Suprapubic skin (tissue), 4 donors: Measurements from ENCODE around the gene FAM151B. TPM values are rescaled to one million over a fixed set of nuclear protein-coding genes. Genes with fewer than 3 reads are reported as not detected.

Source experiments
- DNase-seq, 2 donors: peaks; one replicate each; pipeline ENCODE4 v3.0.0-alpha.2; 2019; ENCODE audit warnings: low spot score in 2 of 2
- H3K27ac ChIP-seq: fragments of 200-600 bp; sonication (generic); one replicate; pipeline ENCODE4 v1.5.1; 2019
- H3K27me3 ChIP-seq: fragments of 200-600 bp; sonication (generic); one replicate; pipeline ENCODE4 v1.5.1; 2019
- H3K36me3 ChIP-seq: fragments of 200-600 bp; sonication (generic); one replicate; pipeline ENCODE4 v1.5.1; 2019
- H3K4me1 ChIP-seq: fragments of 200-600 bp; sonication (generic); one replicate; pipeline ENCODE4 v1.5.1; 2019
- H3K4me3 ChIP-seq: fragments of 200-600 bp; sonication (generic); one replicate; pipeline ENCODE4 v1.5.1; 2019; ENCODE audit warnings: mild to moderate bottlenecking
- H3K9me3 ChIP-seq: fragments of 200-600 bp; sonication (generic); one replicate; pipeline ENCODE4 v1.5.1; 2019
- CTCF ChIP-seq, 2 donors: fragments of 200-600 bp in 1 of 2; fragments of 450-650 bp in 1 of 2; sonication (generic) in 1 of 2; IDR thresholded peaks; one replicate each; pipeline ENCODE4 v1.5.1; 2016 to 2019; ENCODE audit warnings: antibody characterized with exemption in 2 of 2, mild to moderate bottlenecking in 1 of 2, moderate library complexity in 1 of 2
- EP300 ChIP-seq: sonication (generic); formaldehyde crosslinking; IDR thresholded peaks from one replicate; pipeline ENCODE4 v1.6.1; 2017; ENCODE audit warnings: antibody characterized with exemption
- POLR2A ChIP-seq, 2 donors: fragments of 450-650 bp; IDR thresholded peaks; one replicate each; pipeline ENCODE4 v1.6.1; 2017; ENCODE audit warnings: antibody characterized with exemption in 2 of 2, mild to moderate bottlenecking in 2 of 2, moderate library complexity in 2 of 2
- POLR2AphosphoS5 ChIP-seq, 3 donors: sonication (generic); formaldehyde crosslinking; IDR thresholded peaks; one replicate each; pipeline ENCODE4 v1.6.1; 2017; ENCODE audit warnings: antibody characterized with exemption in 3 of 3
- WGBS: methylation state at CpG from one replicate; pipeline ENCODE4 v1.1.5; 2018; 5-methylcytosine and 5-hydroxymethylcytosine counted together
- total RNA-seq, 4 donors: library from RNA; depleted of rRNA; stranded (reverse); fragments of >200 nt; gene quantifications; one replicate each; pipeline ENCODE4 v1.1.0, GENCODE V29; 2016

The FAM151B gene
- total RNA-seq, 4 donors from 2014 or later, result 0.56 to 3.3 (median 2.0) TPM

- no peaks in the 10 kb centered on the region for H3K27me3 ChIP-seq
- no peaks in the 10 kb centered on the region for H3K4me1 ChIP-seq
- H3K27ac ChIP-seq, result no peak overlapping the region
- H3K36me3 ChIP-seq, result peaks cover 33% of the 10 kb centered on the region
- no peak for TF ChIP-seq POLR2AphosphoS5 (IDR thresholded peaks at IDR 0.05)
- TF ChIP-seq POLR2A (IDR thresholded peaks at IDR 0.05), result no peak
- TF ChIP-seq CTCF (IDR thresholded peaks at IDR 0.05), result no peak
- no peak for TF ChIP-seq EP300
- peaks cover 17% of the 10 kb centered on the region for H3K9me3 ChIP-seq
- DNase-seq, result no peak
- H3K4me3 ChIP-seq, result no peak overlapping the region
These were observed 8.2 kb upstream of the FAM151B start for GRCh38 chr5:80479713-80480112.

- Histone ChIP-seq H3K4me1 (no peaks in the 10 kb centered on the region), H3K9me3 (peaks cover 17% of the 10 kb centered on the region), H3K4me3 (no peak overlapping the region), H3K27me3 (no peaks in the 10 kb centered on the region), H3K36me3 (peaks cover 27% of the 10 kb centered on the region), H3K27ac (no peak overlapping the region)
- DNase-seq, result no peak
- TF ChIP-seq POLR2AphosphoS5 (IDR thresholded peaks at IDR 0.05) (no peak), CTCF (IDR thresholded peaks at IDR 0.05) (no peak), EP300 (no peak), POLR2A (IDR thresholded peaks at IDR 0.05) (no peak)
- whole genome bisulfite sequencing, result 94% methylated on average over 2 of the region's 2 CpGs
These were observed 7.5 kb upstream of the FAM151B start for GRCh38 chr5:80480354-80480753.

GRCh38 chr5:80481019-80481893 lies 6.6 kb upstream of the FAM151B start:
- Histone ChIP-seq H3K4me1 (no peaks in the 10 kb centered on the region), H3K36me3 (peaks cover 18% of the 10 kb centered on the region), H3K27me3 (no peaks in the 10 kb centered on the region), H3K4me3 (no peak overlapping the region), H3K9me3 (peaks cover 17% of the 10 kb centered on the region), H3K27ac (no peak overlapping the region)
- TF ChIP-seq EP300 (no peak), POLR2A (IDR thresholded peaks at IDR 0.05) (no peak), POLR2AphosphoS5 (IDR thresholded peaks at IDR 0.05) (no peak), CTCF (IDR thresholded peaks at IDR 0.05) (peak in 1 of 2 donors; percentile 25)
- no peak for DNase-seq
- WGBS, result 98% methylated on average over 3 of the region's 3 CpGs

GRCh38 chr5:80482578-80482977 lies 5.3 kb upstream of the FAM151B start:
- WGBS, result 72% methylated on average over 4 of the region's 4 CpGs
- Histone ChIP-seq H3K27ac (no peak overlapping the region), H3K9me3 (peaks cover 17% of the 10 kb centered on the region), H3K36me3 (peaks cover 12% of the 10 kb centered on the region), H3K4me3 (no peak overlapping the region), H3K4me1 (peaks cover 8% of the 10 kb centered on the region), H3K27me3 (no peaks in the 10 kb centered on the region)
- DNase-seq, result no peak
- TF ChIP-seq CTCF (IDR thresholded peaks at IDR 0.05) (no peak), POLR2AphosphoS5 (IDR thresholded peaks at IDR 0.05) (no peak), EP300 (no peak), POLR2A (IDR thresholded peaks at IDR 0.05) (no peak)

- no peak for TF ChIP-seq POLR2A (IDR thresholded peaks at IDR 0.05)
- TF ChIP-seq POLR2AphosphoS5 (IDR thresholded peaks at IDR 0.05), result no peak
- TF ChIP-seq CTCF (IDR thresholded peaks at IDR 0.05), result no peak
- no peak for TF ChIP-seq EP300
- Histone ChIP-seq H3K4me1 (peaks cover 12% of the 10 kb centered on the region), H3K27ac (no peak overlapping the region), H3K36me3 (peaks cover 10% of the 10 kb centered on the region), H3K9me3 (peaks cover 17% of the 10 kb centered on the region), H3K27me3 (no peaks in the 10 kb centered on the region), H3K4me3 (no peak overlapping the region)
- no peak for DNase-seq
- WGBS, result 90% methylated on average over 3 of the region's 3 CpGs
These were observed 4.2 kb upstream of the FAM151B start for GRCh38 chr5:80483636-80484232.
